Neuron (in vitro differentiated cells): Measurements from ENCODE around the gene TBRG4.
"Not testable (repeated sequence)": the region's sequence is repeated elsewhere in the genome, so short reads cannot be mapped to it uniquely, and the experiment has no call there.

Experiments used
- H2AFZ ChIP-seq: one replicate; pipeline ENCODE4 v1.6.1; 2013; ENCODE audit warnings: low read depth, mild to moderate bottlenecking, inconsistent platforms, low read length, moderate library complexity
- H3K27me3 ChIP-seq: one replicate; pipeline ENCODE4 v1.6.1; 2013; ENCODE audit warnings: low read length; ENCODE audit not compliant: insufficient read depth
- H3K36me3 ChIP-seq: one replicate; pipeline ENCODE4 v1.6.1; 2013; ENCODE audit warnings: low read length; ENCODE audit not compliant: insufficient read depth
- H3K4me1 ChIP-seq: one replicate; pipeline ENCODE4 v1.6.1; 2013; ENCODE audit warnings: low read length; ENCODE audit not compliant: insufficient read depth
- H3K4me3 ChIP-seq: 2 replicates; pipeline ENCODE4 v1.5.1; 2013; ENCODE audit warnings: mild to moderate bottlenecking, low read length, moderate library complexity
- H3K9me3 ChIP-seq: one replicate; pipeline ENCODE4 v1.6.1; 2013; ENCODE audit warnings: low read length

The TBRG4 gene

GRCh38 chr7:45119550-45119949, 8.1 kb upstream of the TBRG4 start:
- Histone ChIP-seq H3K4me1 (peaks cover 7% of the 10 kb centered on the region), H3K36me3 (no peaks in the 10 kb centered on the region), H3K4me3 (no peak overlapping the region), H3K9me3 (no peaks in the 10 kb centered on the region), H2AFZ (no peak overlapping the region), H3K27me3 (no peaks in the 10 kb centered on the region)

GRCh38 chr7:45118889-45119331, 7.4 kb upstream of the TBRG4 start:
- H2AFZ ChIP-seq = no peak overlapping the region
- H3K4me3 ChIP-seq = no peak overlapping the region
- no peaks in the 10 kb centered on the region for H3K9me3 ChIP-seq
- H3K4me1 ChIP-seq = peaks cover 2% of the 10 kb centered on the region
- no peaks in the 10 kb centered on the region for H3K36me3 ChIP-seq
- no peaks in the 10 kb centered on the region for H3K27me3 ChIP-seq

- Histone ChIP-seq H3K4me3 (no peak overlapping the region), H3K36me3 (no peaks in the 10 kb centered on the region), H3K27me3 (no peaks in the 10 kb centered on the region), H3K9me3 (no peaks in the 10 kb centered on the region), H2AFZ (no peak overlapping the region), H3K4me1 (no peaks in the 10 kb centered on the region)
Observed at GRCh38 chr7:45118292-45118691, 6.8 kb upstream of the TBRG4 start.

GRCh38 chr7:45117582-45117981, 6.1 kb upstream of the TBRG4 start:
- Histone ChIP-seq H2AFZ (no peak overlapping the region), H3K9me3 (no peaks in the 10 kb centered on the region), H3K4me1 (peaks cover 1% of the 10 kb centered on the region), H3K27me3 (no peaks in the 10 kb centered on the region), H3K4me3 (no peak overlapping the region), H3K36me3 (no peaks in the 10 kb centered on the region)

GRCh38 chr7:45116048-45116447, 4.6 kb upstream of the TBRG4 start:
- no peaks in the 10 kb centered on the region for H3K36me3 ChIP-seq
- H3K27me3 ChIP-seq = no peaks in the 10 kb centered on the region
- H3K4me3 ChIP-seq = no peak overlapping the region
- peaks cover 4% of the 10 kb centered on the region for H3K4me1 ChIP-seq
- no peaks in the 10 kb centered on the region for H3K9me3 ChIP-seq
- H2AFZ ChIP-seq = no peak overlapping the region

- H3K4me1 ChIP-seq = peaks cover 7% of the 10 kb centered on the region
- H3K27me3 ChIP-seq = no peaks in the 10 kb centered on the region
- no peak overlapping the region for H3K4me3 ChIP-seq
- H3K36me3 ChIP-seq = no peaks in the 10 kb centered on the region
- no peaks in the 10 kb centered on the region for H3K9me3 ChIP-seq
- H2AFZ ChIP-seq = no peak overlapping the region
Observed at GRCh38 chr7:45114926-45115325, 3.4 kb upstream of the TBRG4 start.

GRCh38 chr7:45114257-45114656, 2.8 kb upstream of the TBRG4 start:
- not testable (repeated sequence) for H3K36me3 ChIP-seq, H2AFZ ChIP-seq, H3K9me3 ChIP-seq, H3K4me3 ChIP-seq, H3K27me3 ChIP-seq, H3K4me1 ChIP-seq

- H3K36me3 ChIP-seq = peaks cover 18% of the 10 kb centered on the region
- H3K27me3 ChIP-seq = no peaks in the 10 kb centered on the region
- H3K9me3 ChIP-seq = no peaks in the 10 kb centered on the region
- H3K4me1 ChIP-seq = peaks cover 16% of the 10 kb centered on the region
- H3K4me3 ChIP-seq = peak overlapping the region; percentile 88
- H2AFZ ChIP-seq = no peak overlapping the region
Observed at GRCh38 chr7:45112648-45113047, 1.2 kb upstream of the TBRG4 start.

- H2AFZ ChIP-seq = no peak overlapping the region
- no peak overlapping the region for H3K4me3 ChIP-seq
- H3K36me3 ChIP-seq = peaks cover 55% of the 10 kb centered on the region
- H3K27me3 ChIP-seq = no peaks in the 10 kb centered on the region
- peaks cover 16% of the 10 kb centered on the region for H3K4me1 ChIP-seq
- no peaks in the 10 kb centered on the region for H3K9me3 ChIP-seq
Observed at GRCh38 chr7:45108863-45109262, 2.6 kb downstream of the TBRG4 start.

- no peak overlapping the region for H2AFZ ChIP-seq
- H3K4me1 ChIP-seq = peaks cover 12% of the 10 kb centered on the region
- no peaks in the 10 kb centered on the region for H3K27me3 ChIP-seq
- H3K9me3 ChIP-seq = no peaks in the 10 kb centered on the region
- no peak overlapping the region for H3K4me3 ChIP-seq
- peaks cover 70% of the 10 kb centered on the region for H3K36me3 ChIP-seq
Observed at GRCh38 chr7:45107356-45107755, 4.1 kb downstream of the TBRG4 start.

GRCh38 chr7:45106820-45107219, 4.7 kb downstream of the TBRG4 start:
- Histone ChIP-seq H3K36me3 (peaks cover 75% of the 10 kb centered on the region), H3K27me3 (no peaks in the 10 kb centered on the region), H2AFZ (no peak overlapping the region), H3K4me3 (no peak overlapping the region), H3K4me1 (peaks cover 12% of the 10 kb centered on the region), H3K9me3 (no peaks in the 10 kb centered on the region)

- no peak overlapping the region for H3K4me3 ChIP-seq
- peaks cover 12% of the 10 kb centered on the region for H3K4me1 ChIP-seq
- no peaks in the 10 kb centered on the region for H3K9me3 ChIP-seq
- H3K27me3 ChIP-seq = no peaks in the 10 kb centered on the region
- no peak overlapping the region for H2AFZ ChIP-seq
- H3K36me3 ChIP-seq = peaks cover 87% of the 10 kb centered on the region
Observed at GRCh38 chr7:45105588-45106188, 5.8 kb downstream of the TBRG4 start.

- Histone ChIP-seq H3K4me1 (peaks cover 9% of the 10 kb centered on the region), H3K27me3 (no peaks in the 10 kb centered on the region), H2AFZ (no peak overlapping the region), H3K36me3 (peaks cover 93% of the 10 kb centered on the region), H3K9me3 (no peaks in the 10 kb centered on the region), H3K4me3 (no peak overlapping the region)
Observed at GRCh38 chr7:45104844-45105587, 6.5 kb downstream of the TBRG4 start.
